Aorta (tissue), 5 donors: ENCODE measurements around the gene ADM. TPM values are rescaled to one million over a fixed set of nuclear protein-coding genes. Genes with fewer than 3 reads are reported as not detected.

Experiments
- ATAC-seq: fragments of 200-7000 bp; cut with Tn5 transposase; one replicate; pipeline ENCODE4 v1.9.1; 2022; ENCODE audit warnings: moderate library complexity; ENCODE audit not compliant: low FRiP score
- DNase-seq, 2 donors: peaks; one replicate each; pipeline ENCODE4 v3.0.0-alpha.2; 2020
- H3K27ac ChIP-seq, 2 donors: one replicate each; pipeline ENCODE4 v1.5.1; 2013; ENCODE audit warnings: low read length in 2 of 2, mild to moderate bottlenecking in 2 of 2, moderate library complexity in 2 of 2, control low read depth in 1 of 2, inconsistent platforms in 1 of 2, low read depth in 1 of 2
- H3K27me3 ChIP-seq, 2 donors: one replicate each; pipeline ENCODE4 v1.6.1; 2013; ENCODE audit warnings: control low read depth in 1 of 2, low read length in 1 of 2, mild to moderate bottlenecking in 1 of 2, moderate library complexity in 1 of 2; ENCODE audit not compliant: insufficient read depth in 2 of 2, control insufficient read depth in 1 of 2
- H3K36me3 ChIP-seq, 2 donors: one replicate each; pipeline ENCODE4 v1.6.1; 2013; ENCODE audit warnings: control low read depth in 1 of 2, low read length in 1 of 2, mild to moderate bottlenecking in 1 of 2; ENCODE audit not compliant: insufficient read depth in 2 of 2, control insufficient read depth in 1 of 2
- H3K4me1 ChIP-seq, 2 donors: one replicate each; pipeline ENCODE4 v1.6.1; 2013; ENCODE audit warnings: low read length in 2 of 2, control low read depth in 1 of 2, mild to moderate bottlenecking in 1 of 2, moderate library complexity in 1 of 2; ENCODE audit not compliant: insufficient read depth in 2 of 2, control insufficient read depth in 1 of 2
- H3K4me3 ChIP-seq, 2 donors: one replicate each; pipeline ENCODE4 v1.5.1; 2013; ENCODE audit warnings: low read length in 2 of 2, control low read depth in 1 of 2, mild to moderate bottlenecking in 1 of 2
- H3K9me3 ChIP-seq: one replicate; pipeline ENCODE4 v1.6.1; 2013; ENCODE audit warnings: mild to moderate bottlenecking, low read length; ENCODE audit not compliant: control insufficient read depth
- WGBS, 2 donors: extraction: QIAGEN DNeasy Blood & Tissue Kit; methylation state at CpG; one replicate each; pipeline ENCODE4 v1.1.7; 2013; 5-methylcytosine and 5-hydroxymethylcytosine counted together
- intact Hi-C, 2 donors: fragments of 100-400 bp; cut with DNase I; formaldehyde crosslinking; loops; one replicate each; pipeline versions ENCODE4 v1.14.2 to v1.15.0; 2022
- polyA plus RNA-seq, 2 donors: library from polyadenylated mRNA; stranded (reverse); fragments of 200-250 nt; gene quantifications; one replicate each; pipeline ENCODE4 v1.2.3, GENCODE V29; 2013
- total RNA-seq, 2 donors: library from RNA; stranded (reverse); fragmentation: NEBNext Ultra II Directional; extraction: Animal tissue kit (Norgen Biotek cat#: 25700); gene quantifications; one replicate each; pipeline ENCODE4 v1.2.1, GENCODE V29; 2021
- donor health status: healthy with polysubstance abuse.
- donor health status: Bipolar disorder and iron deficiency.
- donor health status: DM: no; HTN: no; CAD: no.
- donor health status: DM: no; HTN: no; CAD: no.
- donor health status: DM: yes; HTN: yes; CAD: no.

ADM gene
- total and polyA plus RNA-seq, 4 donors, result 1.5 to 76.1 (median 17.5) TPM

DNA sequence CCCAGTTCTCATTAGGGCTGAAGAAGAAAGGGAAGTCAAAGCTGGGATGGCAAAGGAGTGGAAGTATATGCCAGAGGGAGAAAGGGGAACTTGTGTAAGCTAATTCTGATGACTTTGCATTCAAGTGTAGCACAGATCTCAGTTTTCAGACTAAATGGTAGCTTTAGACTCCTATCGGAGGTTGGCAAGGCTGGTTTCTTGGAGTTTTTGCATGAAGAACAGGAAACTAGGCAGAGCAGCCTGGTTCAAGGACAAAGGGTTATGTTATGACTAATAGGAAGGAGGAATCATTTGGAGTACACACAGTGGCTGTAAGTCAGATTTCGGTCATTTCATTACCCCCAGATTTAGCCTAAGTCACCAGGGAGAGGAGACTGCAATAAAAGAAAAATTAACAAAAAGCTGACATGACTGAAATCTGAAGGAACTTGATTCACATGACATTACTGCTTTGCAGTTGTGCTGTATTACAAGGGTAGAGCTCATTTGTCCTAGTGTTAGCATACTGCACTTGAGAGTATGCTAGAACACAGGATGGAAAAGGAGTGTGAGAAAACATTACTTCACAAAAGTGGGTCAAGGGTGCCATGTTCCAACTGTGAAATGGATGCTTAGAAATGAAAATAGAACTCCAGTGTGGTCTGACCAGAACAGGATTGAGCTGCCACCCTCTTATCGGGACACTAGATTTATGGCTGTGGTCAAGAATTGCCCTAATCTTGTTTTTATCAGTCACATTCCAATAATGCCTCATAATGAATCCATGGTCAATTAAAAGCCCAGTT lies 23.6 kb downstream of the ADM start:
- Histone ChIP-seq H3K27me3 (no peaks in the 10 kb centered on the region), H3K4me3 (no peak overlapping the region), H3K9me3 (no peaks in the 10 kb centered on the region), H3K27ac (no peak overlapping the region), H3K36me3 (no peaks in the 10 kb centered on the region), H3K4me1 (peaks cover 5 to 7% of the 10 kb centered on the region in 2 donors)
- DNase-seq, result no peak
- peak; percentile 77 for ATAC-seq
- 49 to 52% methylated on average over 3 of the region's 3 CpGs for WGBS, 2 donors
- intact Hi-C loops, result loop anchor here in 1 of 2 donors (5.0 to 10.0 kb wide), 2 partner anchors 406 to 571 kb away; no protein-coding TSS in a partner anchor

DNA sequence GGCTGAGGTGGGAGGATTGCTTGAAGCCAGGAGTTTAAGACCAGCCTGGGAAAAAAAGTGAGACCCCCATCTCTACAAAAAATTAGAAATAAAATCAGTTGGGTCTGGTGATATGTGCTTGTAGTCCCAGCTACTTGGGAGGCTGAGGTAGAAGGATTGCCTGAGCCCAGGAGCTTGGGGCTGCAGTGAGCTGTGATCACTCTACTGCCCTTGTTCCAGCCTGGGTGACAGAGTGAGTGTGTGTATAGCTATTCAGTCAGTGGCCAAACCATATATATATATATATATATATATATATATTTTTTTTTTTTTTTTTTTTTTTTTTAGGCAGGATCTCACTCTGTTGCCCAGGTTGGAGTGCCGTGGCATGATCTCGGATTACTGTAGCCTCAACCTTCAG lies 24.5 kb downstream of the ADM start:
- Histone ChIP-seq H3K27ac (no peak overlapping the region), H3K9me3 (no peaks in the 10 kb centered on the region), H3K4me1 (peaks cover 5 to 6% of the 10 kb centered on the region in 2 donors), H3K27me3 (no peaks in the 10 kb centered on the region), H3K36me3 (no peaks in the 10 kb centered on the region), H3K4me3 (no peak overlapping the region)
- intact Hi-C loops, result loop anchor here in 1 of 2 donors (5.0 to 10.0 kb wide), 2 partner anchors 405 to 572 kb away; no protein-coding TSS in a partner anchor
- WGBS, 2 donors, result 95 to 100% methylated on average over 2 of the region's 2 CpGs
- DNase-seq, result no peak
- ATAC-seq, result no peak

DNA sequence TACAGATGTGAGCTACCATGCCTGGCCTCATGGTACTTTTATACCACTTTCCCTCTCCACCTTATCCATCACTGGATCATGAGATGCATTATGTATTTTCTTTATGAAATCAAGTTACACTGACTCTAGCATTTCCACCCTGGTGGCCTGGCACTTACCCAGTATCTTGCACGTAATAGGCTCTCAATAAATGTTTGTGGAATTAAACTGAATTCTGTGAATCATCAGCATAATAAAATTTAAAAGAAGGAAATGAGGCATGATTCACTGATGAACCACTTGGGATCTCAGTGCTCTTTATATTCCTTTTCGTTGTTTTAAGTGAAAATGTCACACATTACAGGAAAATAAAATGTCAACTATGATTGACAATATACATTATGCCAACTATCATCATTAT lies 25.1 kb downstream of the ADM start:
- Histone ChIP-seq H3K27me3 (no peaks in the 10 kb centered on the region), H3K4me3 (no peak overlapping the region), H3K36me3 (no peaks in the 10 kb centered on the region), H3K27ac (no peak overlapping the region), H3K9me3 (no peaks in the 10 kb centered on the region), H3K4me1 (peaks cover 5 to 6% of the 10 kb centered on the region in 2 donors)
- DNase-seq (no peak), ATAC-seq (no peak)
- intact Hi-C loops, result loop anchor here in 1 of 2 donors (5.0 to 10.0 kb wide), 2 partner anchors 405 to 573 kb away; no protein-coding TSS in a partner anchor
- 47 to 66% methylated on average over 2 of the region's 2 CpGs for WGBS, 2 donors

DNA sequence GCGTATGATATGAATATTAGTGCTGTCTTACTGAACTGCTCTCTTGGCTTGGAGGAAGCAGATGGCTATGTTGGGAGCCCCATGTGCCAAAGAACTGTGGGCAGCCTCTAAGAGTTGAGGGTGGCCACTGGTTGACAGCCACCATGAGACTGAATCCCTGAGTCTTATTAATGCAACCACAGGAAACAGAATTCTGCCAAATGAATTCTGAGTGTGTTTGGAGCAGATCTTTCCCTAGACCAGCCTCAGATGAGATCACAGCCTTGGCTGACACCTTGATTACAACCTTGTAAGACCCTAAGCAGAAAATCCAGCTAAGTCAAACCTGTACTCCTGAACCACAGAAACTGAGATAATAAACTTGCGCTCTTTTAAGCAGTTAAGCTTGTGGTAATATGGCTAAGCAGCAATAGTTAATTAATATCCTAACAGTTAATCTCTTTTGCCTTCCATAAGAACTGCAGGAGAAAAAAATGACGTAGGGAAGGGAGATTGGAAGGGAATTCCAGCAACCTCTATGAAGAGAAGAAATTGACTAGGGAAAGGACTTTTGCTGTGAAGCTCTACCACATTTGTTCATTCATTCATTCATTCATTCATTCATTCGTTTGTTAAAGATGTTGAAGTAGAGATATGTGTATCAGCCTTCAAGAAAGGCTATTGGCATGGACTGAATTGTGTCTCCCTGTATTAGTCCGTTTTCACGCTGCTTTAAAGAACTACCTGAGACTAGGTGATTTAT lies 26.8 kb downstream of the ADM start:
- H3K9me3 ChIP-seq, result no peaks in the 10 kb centered on the region
- no peak overlapping the region for H3K4me3 ChIP-seq
- peaks cover 5 to 6% of the 10 kb centered on the region in 2 donors for H3K4me1 ChIP-seq
- H3K27ac ChIP-seq, result no peak overlapping the region
- WGBS, 2 donors, result 89 to 90% methylated on average over 6 of the region's 6 CpGs
- no peaks in the 10 kb centered on the region for H3K36me3 ChIP-seq
- H3K27me3 ChIP-seq, result no peaks in the 10 kb centered on the region
- no peak for ATAC-seq
- DNase-seq, result no peak
- intact Hi-C loops, result no loop called here

DNA sequence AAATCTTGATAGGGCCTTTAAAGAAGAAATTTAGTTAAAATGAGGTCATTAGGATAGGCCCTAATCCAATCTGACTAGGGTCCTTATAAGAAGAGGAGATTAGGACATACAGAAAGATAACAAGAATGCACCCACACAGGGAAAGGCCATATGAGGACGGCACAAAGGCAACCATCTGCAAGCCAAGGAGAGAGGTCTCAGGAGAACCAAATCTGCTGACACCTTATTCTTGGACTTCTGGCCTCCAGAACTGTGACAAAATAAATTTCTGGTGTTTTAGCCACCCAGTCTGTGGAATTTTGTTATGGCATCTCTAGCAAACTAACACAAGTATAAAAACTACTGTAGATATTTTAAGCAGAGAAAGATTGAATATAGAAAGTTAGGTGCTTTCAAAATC lies 28.6 kb downstream of the ADM start:
- H3K9me3 ChIP-seq, result no peaks in the 10 kb centered on the region
- H3K4me1 ChIP-seq, result peaks cover 0 to 2% of the 10 kb centered on the region in 2 donors
- no peaks in the 10 kb centered on the region for H3K36me3 ChIP-seq
- 32 to 62% methylated on average over 1 of the region's 1 CpG for WGBS, 2 donors
- no peak overlapping the region for H3K4me3 ChIP-seq
- no peak overlapping the region for H3K27ac ChIP-seq
- intact Hi-C loops, result no loop called here
- no peaks in the 10 kb centered on the region for H3K27me3 ChIP-seq
- ATAC-seq (no peak), DNase-seq (no peak)

DNA sequence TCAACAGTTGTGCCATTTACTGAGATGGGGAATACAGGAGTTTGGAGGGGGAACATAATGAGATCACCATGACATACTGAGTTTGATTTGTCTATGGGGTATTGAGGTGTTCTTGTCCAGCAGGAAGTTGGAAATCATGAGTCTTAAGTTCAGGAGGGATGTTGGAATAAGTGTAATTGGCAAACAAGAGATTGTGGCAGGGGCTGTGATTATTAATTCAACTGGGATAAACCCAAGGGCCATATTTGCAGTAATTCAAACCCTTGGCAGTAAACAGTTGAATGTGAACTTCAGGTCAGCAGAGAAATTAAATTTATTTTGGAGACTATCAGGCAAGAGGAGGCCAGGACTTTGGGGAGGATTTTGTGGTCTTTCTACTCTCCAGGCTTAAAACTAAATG lies 33.4 kb downstream of the ADM start:
- H3K27ac ChIP-seq, result no peak overlapping the region
- H3K4me3 ChIP-seq, result no peak overlapping the region
- H3K36me3 ChIP-seq, result no peaks in the 10 kb centered on the region
- DNase-seq (no peak), ATAC-seq (peak; percentile 52)
- no peaks in the 10 kb centered on the region for H3K4me1 ChIP-seq
- intact Hi-C loops, result no loop called here
- H3K9me3 ChIP-seq, result no peaks in the 10 kb centered on the region
- H3K27me3 ChIP-seq, result no peaks in the 10 kb centered on the region

DNA sequence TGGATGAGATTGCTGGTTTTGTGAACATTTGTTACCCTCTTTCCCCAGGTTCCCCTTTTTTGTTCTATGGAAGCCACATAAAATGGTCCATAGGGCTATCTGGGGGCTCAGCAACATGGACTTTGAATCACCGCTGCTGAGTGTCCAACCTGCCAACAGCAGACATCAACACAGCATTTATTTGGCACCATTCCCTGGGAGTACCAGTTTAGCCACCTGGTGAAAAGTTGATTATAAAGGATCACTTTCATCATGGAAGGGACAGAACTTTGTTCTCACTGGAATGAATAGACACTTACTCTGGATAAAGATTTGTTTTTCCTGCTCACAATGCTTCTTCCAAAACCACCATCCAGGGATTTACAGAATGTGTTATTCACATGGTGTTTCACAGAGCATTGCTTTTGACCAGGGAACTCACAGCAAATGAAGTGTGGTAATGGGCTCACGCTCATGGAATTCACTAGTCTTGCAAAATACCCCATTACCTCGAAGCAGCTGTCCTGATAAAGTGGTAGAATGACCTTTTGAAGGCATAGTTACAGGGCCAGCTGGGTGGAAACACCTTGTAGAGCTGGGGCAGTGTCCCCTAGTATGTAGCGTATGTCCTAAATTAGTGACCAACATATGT lies 43.9 kb downstream of the ADM start:
- 95 to 96% methylated on average over 4 of the region's 4 CpGs for WGBS, 2 donors
- peaks cover 0 to 4% of the 10 kb centered on the region in 2 donors for H3K4me1 ChIP-seq
- H3K27me3 ChIP-seq, result no peaks in the 10 kb centered on the region
- H3K4me3 ChIP-seq, result no peak overlapping the region
- DNase-seq (no peak), ATAC-seq (no peak)
- H3K27ac ChIP-seq, result no peak overlapping the region
- H3K9me3 ChIP-seq, result no peaks in the 10 kb centered on the region
- no peaks in the 10 kb centered on the region for H3K36me3 ChIP-seq
- intact Hi-C loops, result no loop called here

DNA sequence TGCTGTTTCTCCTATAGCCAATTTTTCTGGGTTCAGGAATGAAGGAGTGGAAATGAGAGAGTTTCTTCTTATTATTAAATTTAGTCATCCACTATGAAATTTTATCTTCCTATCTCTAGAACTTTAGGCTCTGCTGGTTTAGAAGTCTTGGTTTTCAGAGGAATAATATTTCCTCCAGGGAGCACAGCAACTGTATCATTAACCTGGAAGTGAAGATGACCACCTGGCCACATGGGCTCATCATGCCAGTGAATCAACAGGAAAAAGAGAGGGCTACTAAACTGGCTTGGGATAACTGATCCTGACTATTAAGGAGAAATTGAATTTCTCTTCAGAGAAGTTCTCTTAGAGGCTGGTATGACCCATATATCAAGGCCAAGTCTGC lies 44.4 kb downstream of the ADM start:
- intact Hi-C loops, result no loop called here
- Histone ChIP-seq H3K36me3 (no peaks in the 10 kb centered on the region), H3K9me3 (no peaks in the 10 kb centered on the region), H3K27ac (no peak overlapping the region), H3K4me3 (no peak overlapping the region), H3K27me3 (no peaks in the 10 kb centered on the region), H3K4me1 (peaks cover 0 to 4% of the 10 kb centered on the region in 2 donors)
- no peak for DNase-seq
- no peak for ATAC-seq
